ENCODE data around the gene LRRC8C. TPM values are rescaled to one million over a fixed set of nuclear protein-coding genes. Genes with fewer than 3 reads are reported as not detected.
"Not testable (repeated sequence)": the region's sequence is repeated elsewhere in the genome, so short reads cannot be mapped to it uniquely, and the experiment has no call there.

The LRRC8C gene
- total RNA-seq, 1 donor from 2014 or later, result 12.6 TPM

GRCh38 chr1:89704014-89704413 is 71.1 kb downstream of the LRRC8C start:
- no peak for ATAC-seq
- intact Hi-C loops (cut with DNase I), result no loop called here
- DNase-seq, result no peak
- Histone ChIP-seq H3K4me1 (peaks cover 5% of the 10 kb centered on the region), H3K4me3 (no peak overlapping the region), H3K9me3 (no peaks in the 10 kb centered on the region), H3K27ac (no peak overlapping the region), H3K27me3 (no peaks in the 10 kb centered on the region), H3K36me3 (no peaks in the 10 kb centered on the region)
- no peak for TF ChIP-seq CTCF (IDR thresholded peaks at IDR 0.05)

- H3K36me3 ChIP-seq; intact Hi-C loops (cut with DNase I); ATAC-seq; H3K4me1 ChIP-seq; H3K9me3 ChIP-seq; H3K27ac ChIP-seq; H3K27me3 ChIP-seq; DNase-seq; H3K4me3 ChIP-seq: not testable (repeated sequence)
Observed at GRCh38 chr1:89704885-89705284, 72.0 kb downstream of the LRRC8C start.

- Histone ChIP-seq H3K27ac (no peak overlapping the region), H3K4me1 (peaks cover 5% of the 10 kb centered on the region), H3K9me3 (no peaks in the 10 kb centered on the region), H3K4me3 (no peak overlapping the region), H3K36me3 (no peaks in the 10 kb centered on the region), H3K27me3 (no peaks in the 10 kb centered on the region)
- DNase-seq (no peak), ATAC-seq (no peak)
- TF ChIP-seq CTCF (IDR thresholded peaks at IDR 0.05), result no peak
- intact Hi-C loops (cut with DNase I), result no loop called here
Observed at GRCh38 chr1:89705901-89706699, 73.2 kb downstream of the LRRC8C start.

- H3K27ac ChIP-seq, result no peak overlapping the region
- intact Hi-C loops (cut with DNase I), result no loop called here
- no peak overlapping the region for H3K4me3 ChIP-seq
- no peaks in the 10 kb centered on the region for H3K36me3 ChIP-seq
- H3K27me3 ChIP-seq, result no peaks in the 10 kb centered on the region
- no peaks in the 10 kb centered on the region for H3K9me3 ChIP-seq
- ATAC-seq (peak; percentile 43), DNase-seq (no peak)
- no peak for TF ChIP-seq CTCF (IDR thresholded peaks at IDR 0.05)
- H3K4me1 ChIP-seq, result peaks cover 5% of the 10 kb centered on the region
Observed at GRCh38 chr1:89706700-89707012, 73.7 kb downstream of the LRRC8C start.

- no peak for TF ChIP-seq CTCF (IDR thresholded peaks at IDR 0.05)
- no peak overlapping the region for H3K4me3 ChIP-seq
- intact Hi-C loops (cut with DNase I), result no loop called here
- ATAC-seq (no peak), DNase-seq (no peak)
- H3K27ac ChIP-seq, result no peak overlapping the region
- peaks cover 5% of the 10 kb centered on the region for H3K4me1 ChIP-seq
- H3K27me3 ChIP-seq, result no peaks in the 10 kb centered on the region
- peaks cover 11% of the 10 kb centered on the region for H3K36me3 ChIP-seq
- no peaks in the 10 kb centered on the region for H3K9me3 ChIP-seq
Observed at GRCh38 chr1:89708751-89709375, 75.9 kb downstream of the LRRC8C start.

- Histone ChIP-seq H3K36me3 (peaks cover 11% of the 10 kb centered on the region), H3K9me3 (no peaks in the 10 kb centered on the region), H3K27ac (no peak overlapping the region), H3K27me3 (no peaks in the 10 kb centered on the region), H3K4me3 (no peak overlapping the region), H3K4me1 (peaks cover 5% of the 10 kb centered on the region)
- TF ChIP-seq CTCF (IDR thresholded peaks at IDR 0.05), result no peak
- DNase-seq (no peak), ATAC-seq (no peak)
- intact Hi-C loops (cut with DNase I), result no loop called here
Observed at GRCh38 chr1:89710498-89711139, 77.7 kb downstream of the LRRC8C start.

Data from upper lobe of right lung (tissue), 1 donor.